Subcutaneous abdominal adipose tissue (tissue), 5 donors: ENCODE results near the gene SLC4A4.

Source experiments
- H3K27ac ChIP-seq: one replicate; pipeline ENCODE4 v1.7.0; 2013; ENCODE audit warnings: low read depth, mild to moderate bottlenecking, inconsistent platforms, low read length, moderate library complexity
- H3K27me3 ChIP-seq, 5 donors: one replicate each; pipeline ENCODE4 v1.7.0; 2013; ENCODE audit warnings: low read length in 5 of 5, inconsistent platforms in 1 of 5; ENCODE audit not compliant: control insufficient read depth in 5 of 5, insufficient read depth in 4 of 5
- H3K36me3 ChIP-seq, 5 donors: one replicate each; pipeline ENCODE4 v1.7.0; 2013; ENCODE audit warnings: low read length in 5 of 5; ENCODE audit not compliant: control insufficient read depth in 5 of 5, insufficient read depth in 5 of 5
- H3K4me1 ChIP-seq, 5 donors: one replicate each; pipeline ENCODE4 v1.7.0; 2013; ENCODE audit warnings: low read length in 5 of 5, mild to moderate bottlenecking in 3 of 5, moderate library complexity in 1 of 5; ENCODE audit not compliant: control insufficient read depth in 5 of 5, insufficient read depth in 5 of 5
- H3K4me3 ChIP-seq, 5 donors: one replicate each; pipeline ENCODE4 v1.7.0; 2013; ENCODE audit warnings: low read length in 5 of 5, low read depth in 1 of 5
- H3K9ac ChIP-seq, 5 donors: one replicate each; pipeline ENCODE4 v1.7.0; 2013; ENCODE audit warnings: low read length in 5 of 5, mild to moderate bottlenecking in 4 of 5, moderate library complexity in 3 of 5
- H3K9me3 ChIP-seq, 5 donors: one replicate each; pipeline ENCODE4 v1.7.0; 2013; ENCODE audit warnings: low read length in 5 of 5; ENCODE audit not compliant: control insufficient read depth in 5 of 5
- donor health status: healthy.
- donor health status: healthy.
- donor health status: healthy.
- donor health status: healthy.
- donor health status: healthy.

Gene SLC4A4

DNA sequence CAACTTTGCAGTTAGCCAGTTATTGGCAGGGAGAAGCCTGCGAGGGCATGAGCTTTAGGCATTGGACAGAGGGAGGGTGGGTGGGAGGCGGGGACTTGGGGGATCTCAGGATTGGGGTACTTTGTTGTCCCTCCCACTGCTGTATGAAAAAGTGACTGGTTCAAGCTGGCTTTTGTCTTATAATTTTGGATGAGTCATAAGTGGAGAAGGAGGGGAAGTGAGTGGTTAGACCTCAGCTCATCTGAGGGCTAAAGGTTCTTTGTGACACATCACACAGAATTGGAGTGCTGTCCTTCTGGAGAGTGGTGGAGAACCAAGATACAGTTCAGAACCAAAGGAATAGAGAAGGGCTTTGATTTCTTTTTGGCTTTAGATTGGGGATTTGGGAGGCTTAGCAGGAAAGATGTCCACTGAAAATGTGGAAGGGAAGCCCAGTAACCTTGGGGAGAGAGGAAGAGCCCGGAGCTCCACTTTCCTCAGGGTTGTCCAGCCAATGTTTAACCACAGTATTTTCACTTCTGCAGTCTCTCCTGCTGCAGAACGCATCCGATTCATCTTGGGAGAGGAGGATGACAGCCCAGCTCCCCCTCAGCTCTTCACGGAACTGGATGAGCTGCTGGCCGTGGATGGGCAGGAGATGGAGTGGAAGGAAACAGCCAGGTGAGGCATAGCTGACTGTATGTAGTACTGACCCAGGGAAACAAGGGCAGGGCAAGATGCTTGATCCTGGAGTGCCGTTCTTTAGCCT lies at the start of gene SLC4A4:
SLC4A4 (plus strand) TSS at position 175 of the 748 bp plus-strand sequence.
- Histone ChIP-seq H3K27me3 (no peaks in the 10 kb centered on the region), H3K4me1 (no peaks in the 10 kb centered on the region), H3K9me3 (no peaks in the 10 kb centered on the region), H3K36me3 (no peaks in the 10 kb centered on the region), H3K27ac (no peak within 1 kb of the TSS), H3K4me3 (no peak within 1 kb of the TSS), H3K9ac (no peak within 1 kb of the TSS)

GRCh38 chr4:71290074-71290473 lies 48.7 kb upstream of the SLC4A4 start:
- Histone ChIP-seq H3K9me3 (no peaks in the 10 kb centered on the region), H3K27me3 (peaks cover 0 to 3% (median 0%) of the 10 kb centered on the region in 5 donors), H3K36me3 (no peaks in the 10 kb centered on the region), H3K4me1 (peaks cover 0 to 21% (median 13%) of the 10 kb centered on the region in 5 donors), H3K4me3 (no peak overlapping the region), H3K9ac (no peak overlapping the region), H3K27ac (peak overlapping the region; percentile 86)

- Histone ChIP-seq H3K36me3 (no peaks in the 10 kb centered on the region), H3K27ac (peak overlapping the region; percentile 86), H3K4me3 (no peak overlapping the region), H3K9me3 (no peaks in the 10 kb centered on the region), H3K9ac (no peak overlapping the region), H3K27me3 (no peaks in the 10 kb centered on the region), H3K4me1 (peaks cover 0 to 21% (median 13%) of the 10 kb centered on the region in 5 donors)
These were observed 48.3 kb upstream of the SLC4A4 start for GRCh38 chr4:71290476-71290875.

DNA sequence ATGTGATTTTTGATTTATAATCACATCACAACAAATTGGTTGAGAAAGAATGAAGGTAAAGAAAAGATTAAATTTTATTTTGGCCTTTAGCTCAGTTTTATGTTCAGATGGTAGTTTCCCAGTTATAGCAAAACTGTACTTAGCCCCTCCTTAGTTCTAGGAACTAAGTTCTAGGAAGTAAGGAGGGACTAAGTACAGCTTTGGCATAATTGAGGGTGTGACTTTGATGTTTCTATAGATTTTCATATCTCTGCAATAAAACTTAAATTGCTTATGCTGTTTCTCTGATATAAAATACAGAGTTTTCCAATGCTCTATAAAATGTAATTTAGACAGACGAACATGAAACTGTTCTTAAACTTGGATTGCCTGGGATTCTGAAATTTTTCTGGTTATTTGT lies 46.6 kb upstream of the SLC4A4 start:
- no peak overlapping the region for H3K4me3 ChIP-seq
- no peak overlapping the region for H3K9ac ChIP-seq
- no peaks in the 10 kb centered on the region for H3K9me3 ChIP-seq
- H3K27me3 ChIP-seq: no peaks in the 10 kb centered on the region
- H3K36me3 ChIP-seq: no peaks in the 10 kb centered on the region
- no peak overlapping the region for H3K27ac ChIP-seq
- H3K4me1 ChIP-seq: peaks cover 0 to 21% (median 13%) of the 10 kb centered on the region in 5 donors

- Histone ChIP-seq H3K9ac (no peak overlapping the region), H3K9me3 (no peaks in the 10 kb centered on the region), H3K4me3 (no peak overlapping the region), H3K27me3 (no peaks in the 10 kb centered on the region), H3K36me3 (no peaks in the 10 kb centered on the region), H3K4me1 (peaks cover 0 to 21% (median 13%) of the 10 kb centered on the region in 5 donors), H3K27ac (peak overlapping the region; percentile 48)
These were observed 45.1 kb upstream of the SLC4A4 start for GRCh38 chr4:71293705-71294104.

GRCh38 chr4:71294301-71294700 lies 44.5 kb upstream of the SLC4A4 start:
- Histone ChIP-seq H3K27me3 (no peaks in the 10 kb centered on the region), H3K27ac (peak overlapping the region; percentile 48), H3K9ac (no peak overlapping the region), H3K4me1 (peaks cover 0 to 16% (median 9%) of the 10 kb centered on the region in 5 donors), H3K9me3 (no peaks in the 10 kb centered on the region), H3K36me3 (no peaks in the 10 kb centered on the region), H3K4me3 (no peak overlapping the region)

DNA sequence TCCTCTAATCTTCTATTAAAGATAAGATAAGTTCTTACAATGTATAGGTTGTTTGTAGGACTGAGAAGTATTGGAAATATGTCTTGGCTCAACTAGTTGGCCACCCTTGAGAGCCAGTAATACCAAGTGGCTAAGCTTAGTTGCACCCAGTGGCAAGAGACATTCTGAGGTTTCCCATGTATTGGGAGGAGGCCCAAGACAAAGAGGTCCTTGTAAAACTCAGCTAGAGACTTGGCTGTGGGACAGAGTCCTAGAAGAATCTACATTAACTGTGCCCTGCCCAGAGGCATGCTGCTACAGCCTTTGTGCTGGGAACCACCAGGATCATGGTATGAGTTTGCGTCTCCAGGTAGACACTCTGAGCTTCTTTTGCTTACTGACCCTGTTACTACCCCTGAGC lies 41.9 kb upstream of the SLC4A4 start:
- Histone ChIP-seq H3K4me3 (no peak overlapping the region), H3K27me3 (no peaks in the 10 kb centered on the region), H3K9me3 (no peaks in the 10 kb centered on the region), H3K36me3 (no peaks in the 10 kb centered on the region), H3K9ac (no peak overlapping the region), H3K27ac (no peak overlapping the region), H3K4me1 (peaks cover 0 to 3% (median 0%) of the 10 kb centered on the region in 5 donors)

- Histone ChIP-seq H3K4me1 (peaks cover 0 to 3% (median 0%) of the 10 kb centered on the region in 5 donors), H3K4me3 (no peak overlapping the region), H3K27ac (no peak overlapping the region), H3K9ac (no peak overlapping the region), H3K27me3 (no peaks in the 10 kb centered on the region), H3K36me3 (no peaks in the 10 kb centered on the region), H3K9me3 (no peaks in the 10 kb centered on the region)
These were observed 38.5 kb upstream of the SLC4A4 start for GRCh38 chr4:71300362-71300761.

- H3K9ac ChIP-seq: no peak overlapping the region
- H3K36me3 ChIP-seq: no peaks in the 10 kb centered on the region
- H3K4me1 ChIP-seq: peaks cover 0 to 3% (median 0%) of the 10 kb centered on the region in 5 donors
- no peaks in the 10 kb centered on the region for H3K9me3 ChIP-seq
- no peak overlapping the region for H3K4me3 ChIP-seq
- no peaks in the 10 kb centered on the region for H3K27me3 ChIP-seq
- no peak overlapping the region for H3K27ac ChIP-seq
These were observed 37.9 kb upstream of the SLC4A4 start for GRCh38 chr4:71300964-71301363.

DNA sequence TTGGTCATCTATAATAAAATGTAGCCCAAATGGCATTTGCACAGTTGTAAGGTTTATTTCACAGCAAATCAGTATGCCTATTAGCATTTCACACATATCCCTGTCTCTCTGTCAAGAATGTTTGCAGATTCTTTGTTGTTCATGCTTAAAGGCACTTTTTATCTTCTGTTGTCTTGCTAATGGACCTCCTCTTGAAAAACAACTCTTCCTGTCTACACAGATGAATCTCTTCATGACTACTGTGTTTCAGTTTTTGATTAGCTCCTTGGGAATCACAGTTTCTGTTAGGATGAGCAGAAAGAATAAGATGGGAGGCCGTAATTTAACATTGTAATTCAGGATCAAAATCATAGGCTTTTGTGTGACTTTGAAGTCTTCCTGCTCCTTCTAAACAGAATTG lies 35.5 kb upstream of the SLC4A4 start:
- H3K9me3 ChIP-seq: no peaks in the 10 kb centered on the region
- no peak overlapping the region for H3K4me3 ChIP-seq
- no peak overlapping the region for H3K27ac ChIP-seq
- no peaks in the 10 kb centered on the region for H3K36me3 ChIP-seq
- peaks cover 0 to 3% (median 0%) of the 10 kb centered on the region in 5 donors for H3K4me1 ChIP-seq
- H3K27me3 ChIP-seq: no peaks in the 10 kb centered on the region
- no peak overlapping the region for H3K9ac ChIP-seq
